ENCODE results near the gene COQ10B. TPM values are rescaled to one million over a fixed set of nuclear protein-coding genes. Genes with fewer than 3 reads are reported as not detected.
A peak's percentile ranks its signal among the peaks of the same experiment; 100 is the strongest.
"Not testable (repeated sequence)": the region's sequence is repeated elsewhere in the genome, so short reads cannot be mapped to it uniquely, and the experiment has no call there.

The COQ10B gene
- total RNA-seq, 1 experiment from 2014 or later: 39.1 TPM

DNA sequence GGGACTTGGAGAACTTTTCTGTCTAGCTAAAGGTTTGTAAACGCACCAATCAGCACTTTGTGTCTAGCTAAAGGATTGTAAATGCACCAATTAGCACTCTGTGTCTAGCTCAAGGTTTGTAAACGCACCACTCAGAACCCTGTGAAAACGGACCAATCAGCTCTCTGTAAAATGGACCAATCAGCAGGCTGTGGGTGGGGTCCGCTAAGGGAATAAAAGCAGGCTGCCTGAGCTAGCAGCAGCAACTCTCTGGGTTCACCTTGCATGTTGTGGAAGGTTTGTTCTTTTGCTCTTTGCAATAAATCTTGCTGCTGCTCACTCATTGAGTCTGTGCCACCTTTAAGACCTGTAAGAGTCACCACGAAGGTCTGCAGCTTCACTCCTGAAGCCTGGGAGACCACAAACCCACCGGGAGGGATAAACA is 2.4 kb upstream of the COQ10B start:
- not testable (repeated sequence) for DNase-seq (ENCODE audit: low read depth)

GRCh38 chr2:197452754-197453122 is 614 bp upstream of the COQ10B start:
- DNase-seq (ENCODE audit: low read depth): no peak

DNA sequence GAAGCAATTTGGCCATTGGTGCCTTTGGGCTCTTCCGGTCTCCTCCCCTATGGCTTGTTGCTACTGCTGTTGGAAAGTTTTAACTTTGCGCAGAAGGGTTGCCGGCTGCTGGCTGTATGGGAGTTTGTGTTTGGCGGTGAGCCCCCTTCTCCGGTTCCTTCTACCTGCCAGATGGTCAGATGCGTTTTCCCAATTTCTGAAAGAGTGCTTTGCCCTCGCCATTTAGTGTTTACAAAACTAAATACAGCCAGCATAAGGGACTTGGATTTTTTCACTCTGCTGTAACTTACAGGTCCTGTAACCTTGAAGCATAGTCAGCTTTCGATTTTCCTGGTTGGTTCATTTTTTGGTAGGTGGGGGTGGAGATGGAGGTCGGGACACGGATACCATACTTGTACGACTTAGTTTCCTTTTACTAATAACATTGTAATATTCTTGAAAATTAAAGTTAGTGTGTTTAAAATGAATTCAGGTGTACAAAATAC is 604 bp downstream of the COQ10B start:
- no peak for DNase-seq (ENCODE audit: low read depth)

- no peak for DNase-seq (ENCODE audit: low read depth)
Observed at GRCh38 chr2:197454923-197455322, 1.6 kb downstream of the COQ10B start.

- DNase-seq (ENCODE audit: low read depth): no peak
Observed at GRCh38 chr2:197455428-197455827, 2.1 kb downstream of the COQ10B start.

DNA sequence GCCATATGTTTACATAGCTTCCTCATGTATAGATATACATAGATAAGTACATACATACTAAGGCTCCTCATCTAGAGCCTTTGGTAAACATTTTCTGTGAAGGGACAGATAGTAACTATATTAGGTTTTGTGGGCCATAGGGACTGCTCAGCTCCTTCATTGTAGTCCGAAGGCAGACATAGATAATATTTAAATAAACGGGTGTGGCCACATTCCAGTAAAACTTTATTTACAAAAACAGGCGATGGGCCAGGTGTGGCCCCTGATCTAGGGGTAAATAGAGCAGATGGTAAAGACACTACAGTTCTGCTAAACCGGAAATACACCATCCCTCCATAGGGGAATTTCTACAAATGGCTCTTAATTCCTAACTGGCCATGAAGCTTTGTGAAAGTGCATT is 7.3 kb downstream of the COQ10B start:
- no peak for DNase-seq (ENCODE audit: low read depth)

DNA sequence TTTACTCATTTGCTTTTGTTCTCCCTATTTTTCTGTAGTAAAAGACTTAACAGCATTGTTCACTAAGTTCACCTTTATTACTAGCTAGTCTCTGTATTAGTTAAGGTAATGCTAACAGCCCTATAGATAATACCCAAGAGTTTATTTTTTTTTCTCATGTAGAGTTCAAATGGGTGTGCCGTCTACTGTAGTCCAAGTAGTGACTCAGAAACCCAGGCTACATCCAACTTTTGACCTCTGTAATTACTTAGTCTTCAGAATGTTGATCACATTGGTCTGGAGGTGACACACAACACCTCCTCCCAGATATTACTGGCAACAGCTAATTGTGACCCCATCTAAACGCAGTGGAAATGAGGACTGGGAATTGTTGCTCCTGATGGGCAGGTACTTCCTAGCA is 7.7 kb downstream of the COQ10B start:
- DNase-seq (ENCODE audit: low read depth): no peak

GRCh38 chr2:197464175-197464574 is 10.8 kb downstream of the COQ10B start:
- no peak for DNase-seq (ENCODE audit: low read depth)

GRCh38 chr2:197472166-197472565 is 18.8 kb downstream of the COQ10B start:
- no peak for DNase-seq (ENCODE audit: low read depth)

DNA sequence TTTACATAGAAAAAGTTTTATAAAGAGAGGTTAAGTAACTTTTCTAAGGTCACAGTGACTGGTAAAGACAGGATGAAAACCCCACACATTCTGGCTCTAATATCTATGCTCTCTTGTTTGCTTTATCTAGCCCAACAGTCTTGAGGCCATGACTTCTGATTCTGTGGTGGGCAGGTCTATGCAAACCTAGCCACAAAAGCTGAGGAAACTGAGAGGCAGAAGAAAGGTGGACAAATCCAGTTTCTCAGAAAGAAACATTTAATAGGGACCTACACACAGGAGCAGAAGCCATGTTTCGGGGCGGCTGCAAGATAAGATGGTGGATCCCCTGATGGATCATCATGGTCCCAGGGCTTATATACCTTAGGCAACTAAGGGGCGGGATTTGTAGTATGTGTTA is 24.4 kb downstream of the COQ10B start:
- DNase-seq (ENCODE audit: low read depth): no peak

- no peak for DNase-seq (ENCODE audit: low read depth)
Observed at GRCh38 chr2:197480165-197481036, 27.0 kb downstream of the COQ10B start.

DNA sequence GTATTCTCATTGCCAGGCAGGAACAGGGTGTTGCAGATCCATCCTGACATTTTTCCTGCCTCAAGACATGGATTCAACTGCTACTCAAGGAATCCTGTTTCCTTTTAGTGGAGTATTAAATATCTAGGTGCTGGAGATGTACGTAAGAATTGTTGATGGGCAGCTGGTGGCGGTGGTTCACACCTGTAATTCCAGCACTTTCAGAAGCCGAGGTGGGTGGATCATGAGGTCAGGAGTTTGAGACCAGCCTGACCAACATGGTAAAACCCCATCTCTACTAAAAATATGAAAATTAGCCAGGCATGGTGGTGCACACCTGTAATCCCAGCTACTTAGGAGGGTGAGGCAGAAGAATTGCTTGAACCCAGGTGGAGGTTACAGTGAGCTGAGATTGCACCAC is 30.9 kb downstream of the COQ10B start:
- DNase-seq (ENCODE audit: low read depth): not testable (repeated sequence)

- DNase-seq (ENCODE audit: low read depth): no peak
Observed at GRCh38 chr2:197486175-197486574, 32.8 kb downstream of the COQ10B start.

DNA sequence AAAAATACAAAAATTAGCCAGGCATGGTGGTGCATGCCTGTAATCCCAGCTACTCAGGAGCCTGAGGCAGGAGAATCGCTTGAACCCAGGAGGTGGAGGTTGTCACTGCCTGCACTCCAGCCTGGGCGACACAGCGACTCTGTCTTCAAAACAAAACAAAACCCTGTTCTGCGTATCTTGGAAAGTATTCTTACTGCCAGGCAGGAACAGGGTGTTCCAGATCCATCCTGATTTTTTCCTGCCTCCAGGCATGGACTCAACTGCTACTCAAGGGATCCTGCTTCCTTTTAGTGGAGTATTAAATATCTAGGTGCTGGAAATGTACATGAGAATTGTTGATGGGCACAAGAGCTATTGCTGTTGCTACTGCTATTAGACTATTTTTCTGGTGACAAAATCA is 34.0 kb downstream of the COQ10B start:
- DNase-seq (ENCODE audit: low read depth): no peak

DNA sequence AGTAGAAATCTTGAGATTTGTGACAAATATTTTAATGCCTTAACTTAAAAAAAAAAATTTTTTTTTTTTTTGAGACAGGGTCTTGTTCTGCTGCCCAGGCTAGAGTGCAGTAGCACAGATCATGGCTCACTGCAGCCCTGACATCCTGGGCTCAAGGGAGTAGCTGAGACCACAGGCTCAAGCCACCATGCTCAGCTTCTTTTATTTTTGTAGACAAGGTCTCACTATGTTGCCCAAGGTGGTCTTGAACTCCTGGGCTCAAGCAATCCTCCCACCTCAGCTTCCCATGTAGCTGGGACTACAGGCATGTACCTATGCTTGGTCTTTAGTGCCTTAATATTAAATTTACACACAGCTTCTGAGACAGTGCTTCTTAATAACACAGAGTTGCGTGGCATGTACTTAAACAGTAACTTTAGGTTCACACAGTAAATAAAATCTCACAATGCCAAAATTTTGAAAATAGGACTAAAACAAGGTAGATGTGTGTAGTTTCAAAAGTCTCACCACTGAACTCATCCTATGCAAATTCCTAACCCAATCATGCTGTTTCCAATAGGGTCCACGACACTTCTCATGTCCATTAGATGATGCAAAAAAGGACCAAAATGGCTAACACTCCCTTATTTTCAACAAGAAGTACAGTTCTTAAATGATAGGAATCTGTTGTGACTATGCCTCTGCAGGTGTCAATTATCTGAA is 42.2 kb downstream of the COQ10B start:
- DNase-seq (ENCODE audit: low read depth): no peak

- no peak for DNase-seq (ENCODE audit: low read depth)
Observed at GRCh38 chr2:197496695-197497094, 43.3 kb downstream of the COQ10B start.

DNA sequence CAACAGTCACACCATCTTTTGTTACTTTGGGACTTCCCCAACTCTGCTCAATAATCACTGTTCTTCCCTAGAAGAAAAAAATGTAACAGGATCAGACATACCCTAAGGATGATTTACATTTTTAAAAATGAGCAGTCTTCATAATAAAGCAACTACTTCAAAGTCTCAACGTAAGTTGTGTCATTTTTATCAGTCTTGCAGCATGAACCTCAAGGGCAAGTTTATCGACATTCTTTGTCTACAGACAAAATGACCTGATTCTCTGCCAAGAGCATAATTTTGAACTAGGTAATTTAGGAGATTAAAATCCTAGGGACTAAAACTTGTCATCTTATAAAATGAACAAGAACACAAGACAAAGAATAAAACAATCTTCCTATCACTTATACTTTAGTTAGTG is 44.0 kb downstream of the COQ10B start:
- DNase-seq (ENCODE audit: low read depth): no peak

- DNase-seq (ENCODE audit: low read depth): no peak
Observed at GRCh38 chr2:197498235-197498936, 45.0 kb downstream of the COQ10B start.

DNA sequence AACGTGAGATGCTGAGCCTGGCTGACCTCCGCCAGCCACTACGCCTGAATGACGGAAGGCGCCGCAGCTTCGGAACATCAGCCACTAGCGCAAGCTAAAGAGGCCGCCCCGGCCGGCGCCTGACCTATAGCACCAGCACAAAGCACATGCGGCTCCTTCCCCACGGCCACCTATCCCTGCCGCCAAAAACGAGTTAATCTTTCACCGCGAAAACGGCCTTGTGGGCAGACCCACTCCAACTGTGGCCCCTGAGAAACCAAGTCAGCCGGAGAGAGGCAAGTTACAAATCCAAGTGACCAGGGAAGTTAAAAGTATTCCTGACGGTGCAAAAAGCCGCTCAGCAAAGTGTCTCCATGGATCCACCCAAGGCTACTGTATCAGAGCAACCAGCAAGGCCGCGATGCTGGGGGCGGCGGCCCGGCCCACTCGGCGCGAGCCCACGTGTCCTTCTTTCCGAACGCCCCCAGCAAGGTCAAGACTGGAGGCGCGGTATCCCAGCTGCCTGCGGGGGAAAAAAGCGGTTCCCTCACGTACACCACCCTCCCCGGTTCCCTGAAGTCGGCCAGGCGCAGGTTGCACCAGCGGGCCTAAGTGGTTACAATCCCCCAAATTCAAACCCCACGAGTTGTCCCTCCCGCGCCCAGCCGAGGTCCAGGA is 45.7 kb downstream of the COQ10B start:
- DNase-seq (ENCODE audit: low read depth): peak; percentile 36

DNA sequence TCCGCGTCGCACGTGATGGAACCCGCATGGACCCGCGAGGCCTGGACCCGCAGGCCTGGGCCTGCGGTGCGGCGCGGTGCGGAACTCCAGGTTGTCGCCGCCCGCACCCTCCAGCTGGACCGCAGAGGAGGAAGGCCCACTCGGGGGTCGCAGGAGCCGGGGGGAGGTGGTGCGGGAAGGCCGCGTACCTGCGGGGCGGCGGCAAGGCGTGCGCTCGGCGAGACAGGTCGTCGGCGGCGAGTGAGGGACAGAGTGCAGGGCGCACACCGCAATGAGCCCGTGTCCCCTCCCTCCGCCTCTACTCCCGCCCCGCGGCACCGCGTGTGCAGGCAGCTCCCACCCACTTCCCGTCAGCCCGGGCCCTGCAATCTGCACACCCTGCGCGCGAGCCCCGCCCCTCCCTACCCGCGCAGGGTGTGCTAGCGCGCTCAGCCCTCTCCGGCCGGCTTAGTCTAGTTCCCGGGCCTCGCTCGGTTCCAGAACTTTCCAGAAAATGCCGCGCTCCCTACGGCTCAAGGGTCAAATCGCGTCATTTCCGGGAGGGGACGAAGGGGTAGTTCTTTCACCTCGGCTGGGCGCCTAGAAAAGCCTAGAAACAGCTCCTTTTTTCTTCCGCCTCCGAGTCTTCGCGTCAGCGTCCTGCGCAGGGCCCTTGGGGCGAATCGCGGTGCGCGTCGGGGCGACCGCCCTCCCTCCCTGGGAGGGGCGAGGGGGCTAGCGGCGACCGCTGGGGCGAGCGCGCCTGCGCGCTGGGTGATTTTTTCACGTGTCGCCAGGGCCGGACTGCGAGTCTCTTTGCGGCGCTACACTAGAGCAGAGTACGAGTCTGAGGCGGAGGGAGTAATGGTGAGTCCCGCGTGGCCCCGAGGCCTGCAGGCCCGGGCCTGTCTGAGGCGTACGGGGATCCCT is 46.5 kb downstream of the COQ10B start, which contains the start of the genes HSPD1 and HSPE1:
TSS of gene HSPD1 (minus strand) at position 247 of the 909 bp plus-strand sequence. CDS start 992 bp downstream, outside the sequence.
TSS of gene HSPE1 (plus strand) at position 786 of the 909 bp plus-strand sequence. CDS start at position 844, 58 bp downstream.
- DNase-seq (ENCODE audit: low read depth): peak; percentile 99

All from LHCN-M2 (cell line).